HUES64 (cell line): ENCODE data around the gene MSL2.
A peak's percentile ranks its signal among the peaks of the same experiment; 100 is the strongest.
"Not testable (repeated sequence)": the region's sequence is repeated elsewhere in the genome, so short reads cannot be mapped to it uniquely, and the experiment has no call there.

Experiments used
- H3K27ac ChIP-seq: 2 replicates; pipeline ENCODE4 v1.7.0; 2013; ENCODE audit warnings: low read depth, low read length, inconsistent platforms
- H3K27me3 ChIP-seq: 2 replicates; pipeline ENCODE4 v1.6.1; 2013; ENCODE audit warnings: mild to moderate bottlenecking, low read length; ENCODE audit not compliant: insufficient read depth
- H3K36me3 ChIP-seq: 2 replicates; pipeline ENCODE4 v1.6.1; 2013; ENCODE audit warnings: mild to moderate bottlenecking, low read length; ENCODE audit not compliant: insufficient read depth
- H3K4me1 ChIP-seq: 2 replicates; pipeline ENCODE4 v1.6.1; 2013; ENCODE audit warnings: mild to moderate bottlenecking, low read length, moderate library complexity; ENCODE audit not compliant: insufficient read depth
- H3K4me3 ChIP-seq: 2 replicates; pipeline ENCODE4 v1.5.1; 2013; ENCODE audit warnings: mild to moderate bottlenecking, low read length, moderate library complexity
- H3K9ac ChIP-seq: 2 replicates; pipeline ENCODE4 v1.6.1; 2013; ENCODE audit warnings: mild to moderate bottlenecking, low read depth, low read length
- H3K9me3 ChIP-seq: 2 replicates; pipeline ENCODE4 v1.6.1; 2013; ENCODE audit warnings: low read depth, low read length; ENCODE audit not compliant: insufficient read depth
- WGBS: fragments of 150-250, 120-280 bp; methylation state at CpG from one replicate; pipeline ENCODE4 v1.1.7; 2013; ENCODE audit warnings: missing lambda C conversion rate; 5-methylcytosine and 5-hydroxymethylcytosine counted together

The MSL2 gene

DNA sequence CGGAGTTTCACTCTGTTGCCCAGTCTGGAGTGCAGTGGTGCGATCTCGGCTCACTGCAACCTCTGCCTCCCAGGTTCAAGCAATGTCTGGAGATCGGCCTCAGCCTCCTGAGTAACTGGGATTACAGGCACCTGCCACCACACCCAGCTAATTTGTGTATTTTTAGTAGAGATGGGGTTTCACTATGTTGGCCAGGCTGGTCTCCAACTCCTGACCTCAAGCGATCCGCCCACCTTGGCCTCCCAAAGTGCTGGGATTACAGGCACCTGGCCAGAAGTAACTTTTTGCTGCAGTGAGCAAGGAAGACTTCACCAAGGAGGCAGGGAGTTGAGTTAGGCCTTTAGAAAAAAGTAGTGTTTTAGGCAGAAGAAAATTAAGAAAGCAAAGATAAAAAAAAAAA is 3.9 kb downstream of the MSL2 start:
- H3K27ac ChIP-seq = not testable (repeated sequence)

DNA sequence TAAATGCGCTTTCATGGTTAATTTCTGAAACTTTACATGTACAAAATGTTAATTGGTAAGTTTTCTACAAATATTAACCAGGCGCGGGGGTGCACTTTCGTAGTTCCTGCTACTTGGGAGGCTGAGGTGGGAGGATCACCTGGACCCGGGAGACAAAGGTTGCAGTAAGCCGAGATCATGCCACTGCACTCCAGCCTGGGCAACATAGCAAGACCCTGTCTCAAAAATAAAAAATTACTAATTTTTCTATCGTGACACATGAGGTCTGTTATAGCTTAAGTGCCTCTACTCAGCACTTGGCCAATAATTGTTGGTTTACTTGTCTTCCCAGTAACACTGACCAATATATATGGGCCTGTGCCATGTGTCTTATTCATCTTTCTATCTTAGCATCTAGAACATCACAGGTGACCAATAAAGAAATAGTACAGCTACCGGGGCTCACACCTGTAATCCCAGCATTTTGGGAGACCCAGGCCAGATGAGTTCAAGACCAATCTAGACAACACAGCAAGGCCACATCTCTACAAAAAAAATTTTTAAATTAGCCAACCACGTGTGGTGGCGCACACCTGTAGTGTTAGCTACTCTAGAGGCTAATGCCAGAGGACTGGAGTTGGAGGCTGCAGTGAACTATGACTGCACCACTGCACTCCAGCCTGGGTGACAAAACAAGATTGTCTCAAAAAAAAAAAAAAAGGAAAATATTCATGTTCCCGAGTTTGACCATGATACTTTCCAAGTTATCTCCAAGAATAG is 6.1 kb downstream of the MSL2 start:
- H3K9me3 ChIP-seq = no peaks in the 10 kb centered on the region
- 95% methylated on average over 10 of the region's 11 CpGs for WGBS
- peaks cover 26% of the 10 kb centered on the region for H3K4me1 ChIP-seq
- no peaks in the 10 kb centered on the region for H3K27me3 ChIP-seq
- no peak overlapping the region for H3K4me3 ChIP-seq
- H3K9ac ChIP-seq = no peak overlapping the region
- H3K27ac ChIP-seq = no peak overlapping the region
- no peaks in the 10 kb centered on the region for H3K36me3 ChIP-seq

More for the DNA sequence above, 3.9 kb downstream of the MSL2 start:
- H3K36me3 ChIP-seq, H3K27me3 ChIP-seq, H3K9ac ChIP-seq, H3K9me3 ChIP-seq: not testable (repeated sequence)
- Histone ChIP-seq H3K4me1 (peaks cover 23% of the 10 kb centered on the region), H3K4me3 (peak overlapping the region; percentile 98)
- WGBS = 95% methylated on average over 6 of the region's 6 CpGs

GRCh38 chr3:136189043-136189442 is 7.1 kb downstream of the MSL2 start:
- Histone ChIP-seq H3K9ac (no peak overlapping the region), H3K9me3 (no peaks in the 10 kb centered on the region), H3K27me3 (no peaks in the 10 kb centered on the region), H3K36me3 (no peaks in the 10 kb centered on the region), H3K4me1 (peaks cover 26% of the 10 kb centered on the region), H3K27ac (no peak overlapping the region), H3K4me3 (no peak overlapping the region)
- 100% methylated on average over 5 of the region's 5 CpGs for WGBS

DNA sequence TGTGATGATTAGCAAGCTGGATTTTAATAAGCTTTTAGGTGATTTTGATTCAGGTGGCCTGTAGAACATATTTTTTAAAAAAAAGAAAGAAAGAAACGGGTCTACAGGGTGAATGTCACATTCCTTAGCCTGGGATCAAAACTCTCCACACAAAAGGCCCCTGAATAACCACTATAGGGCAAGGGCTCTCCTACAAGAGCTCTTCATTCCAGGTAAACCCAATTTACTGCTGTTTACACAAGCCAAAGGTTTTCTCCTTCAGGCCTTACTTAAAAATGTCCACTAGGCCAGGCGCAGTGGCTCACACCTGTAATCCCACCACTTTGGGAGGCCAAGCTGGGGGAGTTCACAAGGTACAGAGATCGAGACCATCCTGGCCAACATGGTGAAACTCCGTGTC is 8.3 kb downstream of the MSL2 start:
- H3K27me3 ChIP-seq = no peaks in the 10 kb centered on the region
- H3K9me3 ChIP-seq = no peaks in the 10 kb centered on the region
- peaks cover 25% of the 10 kb centered on the region for H3K4me1 ChIP-seq
- WGBS = 81% methylated on average over 4 of the region's 4 CpGs
- no peaks in the 10 kb centered on the region for H3K36me3 ChIP-seq
- H3K4me3 ChIP-seq = no peak overlapping the region
- H3K27ac ChIP-seq = peak overlapping the region; percentile 35; the same call in 1 of the 2 replicates
- H3K9ac ChIP-seq = no peak overlapping the region

DNA sequence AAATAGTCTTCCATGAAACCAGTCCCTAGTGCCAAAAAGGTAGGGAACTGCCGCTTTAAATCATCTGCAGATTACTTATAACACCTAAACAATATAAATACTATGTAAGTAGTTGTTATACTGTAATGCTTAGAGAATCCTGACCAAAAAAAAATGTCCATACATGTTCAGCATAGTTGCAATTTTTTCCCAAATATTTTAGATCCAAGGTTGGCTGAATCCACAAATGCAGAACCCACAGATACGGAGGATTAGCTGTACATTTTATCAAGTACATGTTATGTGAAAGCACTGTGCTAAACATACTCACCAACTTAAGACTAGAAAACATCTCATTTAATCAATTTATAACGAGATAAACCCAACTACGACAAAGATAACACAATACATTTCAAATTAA is 9.3 kb downstream of the MSL2 start:
- Histone ChIP-seq H3K9me3 (no peaks in the 10 kb centered on the region), H3K36me3 (no peaks in the 10 kb centered on the region), H3K27me3 (no peaks in the 10 kb centered on the region), H3K27ac (no peak overlapping the region), H3K9ac (no peak overlapping the region), H3K4me3 (no peak overlapping the region), H3K4me1 (peaks cover 26% of the 10 kb centered on the region)
- WGBS = 93% methylated on average over 3 of the region's 4 CpGs

- Histone ChIP-seq H3K4me3 (no peak overlapping the region), H3K9ac (no peak overlapping the region), H3K27ac (no peak overlapping the region), H3K27me3 (no peaks in the 10 kb centered on the region), H3K4me1 (peaks cover 26% of the 10 kb centered on the region), H3K36me3 (no peaks in the 10 kb centered on the region), H3K9me3 (no peaks in the 10 kb centered on the region)
- 76% methylated on average over 3 of the region's 3 CpGs for WGBS
These were observed 9.8 kb downstream of the MSL2 start for GRCh38 chr3:136186344-136186743.

GRCh38 chr3:136184703-136185102 is 11.4 kb downstream of the MSL2 start:
- H3K36me3 ChIP-seq = no peaks in the 10 kb centered on the region
- H3K4me1 ChIP-seq = peaks cover 21% of the 10 kb centered on the region; the same call in 1 of the 2 replicates
- no peaks in the 10 kb centered on the region for H3K9me3 ChIP-seq
- WGBS = 80% methylated on average over 1 of the region's 2 CpGs
- no peak overlapping the region for H3K9ac ChIP-seq
- H3K27ac ChIP-seq = no peak overlapping the region
- no peaks in the 10 kb centered on the region for H3K27me3 ChIP-seq
- no peak overlapping the region for H3K4me3 ChIP-seq

DNA sequence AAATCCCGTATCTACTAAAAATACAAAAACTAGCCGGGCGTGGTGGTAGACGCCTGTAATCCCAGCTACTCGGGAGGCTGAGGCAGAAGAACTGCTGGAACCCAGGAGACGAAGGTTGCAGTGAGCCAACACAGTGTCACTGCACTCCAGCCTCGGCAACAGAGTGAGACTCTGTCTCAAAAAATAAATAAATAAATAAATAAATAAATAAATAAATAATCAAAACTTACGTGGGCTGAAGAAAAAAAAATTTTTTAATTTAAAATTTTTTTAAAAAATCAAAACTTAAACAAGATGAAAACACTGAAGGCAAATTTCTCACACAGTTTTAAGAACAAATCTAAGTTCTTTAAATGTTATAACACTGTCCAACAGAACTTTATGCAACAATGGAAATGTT is 14.4 kb downstream of the MSL2 start:
- 96% methylated on average over 6 of the region's 8 CpGs for whole genome bisulfite sequencing
- no peaks in the 10 kb centered on the region for H3K36me3 ChIP-seq
- H3K4me3 ChIP-seq = no peak overlapping the region
- H3K27me3 ChIP-seq = no peaks in the 10 kb centered on the region
- no peaks in the 10 kb centered on the region for H3K9me3 ChIP-seq
- no peak overlapping the region for H3K9ac ChIP-seq
- no peak overlapping the region for H3K27ac ChIP-seq
- H3K4me1 ChIP-seq = peaks cover 11% of the 10 kb centered on the region; the same call in 1 of the 2 replicates

DNA sequence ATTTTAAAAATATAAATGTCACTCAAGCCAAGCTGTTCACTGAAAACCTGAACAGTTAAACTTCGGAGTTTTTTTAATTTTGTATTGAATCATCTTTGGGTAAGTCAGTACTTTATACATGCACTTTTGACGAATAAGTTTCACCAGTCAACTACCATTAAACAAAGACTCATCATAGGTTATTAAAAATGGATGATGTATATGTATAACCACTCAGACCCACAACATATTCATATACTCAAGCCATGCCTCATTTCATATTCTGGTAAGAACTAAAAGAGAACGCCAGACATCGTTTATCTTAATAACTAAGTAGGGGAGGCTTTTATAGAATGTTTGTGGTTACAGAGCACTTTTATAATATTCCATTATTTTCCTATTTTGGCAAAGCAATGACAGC is 18.3 kb downstream of the MSL2 start:
- WGBS = no CpG with 5 or more reads among the region's 4 CpGs
- H3K9ac ChIP-seq = no peak overlapping the region
- no peaks in the 10 kb centered on the region for H3K36me3 ChIP-seq
- H3K4me3 ChIP-seq = no peak overlapping the region
- H3K9me3 ChIP-seq = no peaks in the 10 kb centered on the region
- H3K4me1 ChIP-seq = peaks cover 5% of the 10 kb centered on the region; the same call in 1 of the 2 replicates
- no peak overlapping the region for H3K27ac ChIP-seq
- H3K27me3 ChIP-seq = no peaks in the 10 kb centered on the region

GRCh38 chr3:136173939-136174490 is 22.1 kb downstream of the MSL2 start:
- Histone ChIP-seq H3K27ac (no peak overlapping the region), H3K9me3 (no peaks in the 10 kb centered on the region), H3K4me3 (no peak overlapping the region), H3K36me3 (no peaks in the 10 kb centered on the region), H3K9ac (no peak overlapping the region), H3K27me3 (no peaks in the 10 kb centered on the region), H3K4me1 (no peaks in the 10 kb centered on the region)

- peaks cover 9% of the 10 kb centered on the region; the same call in 1 of the 2 replicates for H3K4me1 ChIP-seq
- no peaks in the 10 kb centered on the region for H3K36me3 ChIP-seq
- H3K9ac ChIP-seq = no peak overlapping the region
- H3K27me3 ChIP-seq = no peaks in the 10 kb centered on the region
- H3K9me3 ChIP-seq = no peaks in the 10 kb centered on the region
- no peak overlapping the region for H3K27ac ChIP-seq
- H3K4me3 ChIP-seq = no peak overlapping the region
- WGBS = 89% methylated on average over 1 of the region's 1 CpG
These were observed 25.0 kb downstream of the MSL2 start for GRCh38 chr3:136171097-136171542.
